ENCODE results near the gene EMD.

GRCh38 chrX:154332561-154332960 is 46.5 kb upstream of the EMD start:
- TF ChIP-seq POLR2A (IDR thresholded peaks at IDR 0.05) (no peak), CTCF (IDR thresholded peaks at IDR 0.05) (no peak)

All from thyroid gland (tissue), 4 donors.